Measurements from ENCODE around the gene HOXA4.
A peak's percentile ranks its signal among the peaks of the same experiment; 100 is the strongest.

HOXA4 gene

GRCh38 chr7:27167916-27168264, 37.3 kb upstream of the HOXA4 start:
- Histone ChIP-seq H3K9me3 (ENCODE audit: control insufficient read depth, insufficient read depth, low read depth, low read length) (no peaks in the 10 kb centered on the region), H3K4me3 (ENCODE audit: low read depth, low read length) (peak overlapping the region; percentile 59; the same call in 1 of the 2 replicates), H3K4me1 (ENCODE audit: control insufficient read depth, insufficient read depth, low read length) (peaks cover 32% of the 10 kb centered on the region), H3K27ac (ENCODE audit: low read depth, low read length) (no peak overlapping the region; the same call in 1 of the 2 replicates), H3K36me3 (ENCODE audit: control insufficient read depth, insufficient read depth, low read length) (no peaks in the 10 kb centered on the region; the same call in 1 of the 2 replicates), H3K27me3 (ENCODE audit: control insufficient read depth, insufficient read depth, low read length) (peaks cover 100% of the 10 kb centered on the region), H3K9ac (ENCODE audit: low read length) (peak overlapping the region; percentile 93)

- H3K27ac ChIP-seq (ENCODE audit: low read depth, low read length) = no peak overlapping the region; the same call in 1 of the 2 replicates
- peaks cover 26% of the 10 kb centered on the region for H3K4me1 ChIP-seq (ENCODE audit: control insufficient read depth, insufficient read depth, low read length)
- peak overlapping the region; percentile 59 for H3K4me3 ChIP-seq (ENCODE audit: low read depth, low read length)
- no peaks in the 10 kb centered on the region; the same call in 1 of the 2 replicates for H3K36me3 ChIP-seq (ENCODE audit: control insufficient read depth, insufficient read depth, low read length)
- no peaks in the 10 kb centered on the region for H3K9me3 ChIP-seq (ENCODE audit: control insufficient read depth, insufficient read depth, low read depth, low read length)
- peaks cover 100% of the 10 kb centered on the region for H3K27me3 ChIP-seq (ENCODE audit: control insufficient read depth, insufficient read depth, low read length)
- H3K9ac ChIP-seq (ENCODE audit: low read length) = peak overlapping the region; percentile 93
Observed at GRCh38 chr7:27166531-27167505, 36.3 kb upstream of the HOXA4 start.

- peak overlapping the region; percentile 59 for H3K4me3 ChIP-seq (ENCODE audit: low read depth, low read length)
- no peaks in the 10 kb centered on the region for H3K9me3 ChIP-seq (ENCODE audit: control insufficient read depth, insufficient read depth, low read depth, low read length)
- no peak overlapping the region for H3K27ac ChIP-seq (ENCODE audit: low read depth, low read length)
- peaks cover 23% of the 10 kb centered on the region for H3K4me1 ChIP-seq (ENCODE audit: control insufficient read depth, insufficient read depth, low read length)
- no peaks in the 10 kb centered on the region; the same call in 1 of the 2 replicates for H3K36me3 ChIP-seq (ENCODE audit: control insufficient read depth, insufficient read depth, low read length)
- H3K27me3 ChIP-seq (ENCODE audit: control insufficient read depth, insufficient read depth, low read length) = peaks cover 100% of the 10 kb centered on the region
- peak overlapping the region; percentile 93 for H3K9ac ChIP-seq (ENCODE audit: low read length)
Observed at GRCh38 chr7:27165996-27166530, 35.5 kb upstream of the HOXA4 start.

- Histone ChIP-seq H3K36me3 (ENCODE audit: control insufficient read depth, insufficient read depth, low read length) (no peaks in the 10 kb centered on the region; the same call in 1 of the 2 replicates), H3K9me3 (ENCODE audit: control insufficient read depth, insufficient read depth, low read depth, low read length) (no peaks in the 10 kb centered on the region), H3K4me3 (ENCODE audit: low read depth, low read length) (peak within 1 kb of the TSS; percentile 59), H3K27ac (ENCODE audit: low read depth, low read length) (no peak within 1 kb of the TSS; the same call in 1 of the 2 replicates), H3K9ac (ENCODE audit: low read length) (peak within 1 kb of the TSS; percentile 93), H3K4me1 (ENCODE audit: control insufficient read depth, insufficient read depth, low read length) (peaks cover 28% of the 10 kb centered on the region), H3K27me3 (ENCODE audit: control insufficient read depth, insufficient read depth, low read length) (peaks cover 100% of the 10 kb centered on the region)
Observed at GRCh38 chr7:27165089-27165995, 34.8 kb upstream of the HOXA4 start, which contains the start of gene HOXA9. HOXA9 (minus strand) TSS chr7:27165537; CDS start chr7:27165457, 80 bp downstream.

GRCh38 chr7:27164367-27165088, 34.0 kb upstream of the HOXA4 start:
- peak overlapping the region; percentile 93 for H3K9ac ChIP-seq (ENCODE audit: low read length)
- no peak overlapping the region; the same call in 1 of the 2 replicates for H3K27ac ChIP-seq (ENCODE audit: low read depth, low read length)
- H3K27me3 ChIP-seq (ENCODE audit: control insufficient read depth, insufficient read depth, low read length) = peaks cover 100% of the 10 kb centered on the region
- no peaks in the 10 kb centered on the region for H3K9me3 ChIP-seq (ENCODE audit: control insufficient read depth, insufficient read depth, low read depth, low read length)
- no peaks in the 10 kb centered on the region; the same call in 1 of the 2 replicates for H3K36me3 ChIP-seq (ENCODE audit: control insufficient read depth, insufficient read depth, low read length)
- H3K4me1 ChIP-seq (ENCODE audit: control insufficient read depth, insufficient read depth, low read length) = peaks cover 29% of the 10 kb centered on the region
- H3K4me3 ChIP-seq (ENCODE audit: low read depth, low read length) = peak overlapping the region; percentile 59

- H3K36me3 ChIP-seq (ENCODE audit: control insufficient read depth, insufficient read depth, low read length) = no peaks in the 10 kb centered on the region; the same call in 1 of the 2 replicates
- H3K4me1 ChIP-seq (ENCODE audit: control insufficient read depth, insufficient read depth, low read length) = peaks cover 29% of the 10 kb centered on the region
- peaks cover 100% of the 10 kb centered on the region for H3K27me3 ChIP-seq (ENCODE audit: control insufficient read depth, insufficient read depth, low read length)
- no peak overlapping the region; the same call in 1 of the 2 replicates for H3K27ac ChIP-seq (ENCODE audit: low read depth, low read length)
- H3K4me3 ChIP-seq (ENCODE audit: low read depth, low read length) = peak overlapping the region; percentile 59
- H3K9ac ChIP-seq (ENCODE audit: low read length) = peak overlapping the region; percentile 93
- no peaks in the 10 kb centered on the region for H3K9me3 ChIP-seq (ENCODE audit: control insufficient read depth, insufficient read depth, low read depth, low read length)
Observed at GRCh38 chr7:27164045-27164366, 33.4 kb upstream of the HOXA4 start.

- Histone ChIP-seq H3K4me3 (ENCODE audit: low read depth, low read length) (peak overlapping the region; percentile 59; the same call in 1 of the 2 replicates), H3K27ac (ENCODE audit: low read depth, low read length) (no peak overlapping the region; the same call in 1 of the 2 replicates), H3K27me3 (ENCODE audit: control insufficient read depth, insufficient read depth, low read length) (peaks cover 100% of the 10 kb centered on the region), H3K36me3 (ENCODE audit: control insufficient read depth, insufficient read depth, low read length) (no peaks in the 10 kb centered on the region; the same call in 1 of the 2 replicates), H3K9me3 (ENCODE audit: control insufficient read depth, insufficient read depth, low read depth, low read length) (no peaks in the 10 kb centered on the region), H3K9ac (ENCODE audit: low read length) (peak overlapping the region; percentile 93), H3K4me1 (ENCODE audit: control insufficient read depth, insufficient read depth, low read length) (peaks cover 29% of the 10 kb centered on the region)
Observed at GRCh38 chr7:27163288-27164044, 32.9 kb upstream of the HOXA4 start.

- H3K9ac ChIP-seq (ENCODE audit: low read length) = peak overlapping the region; percentile 93
- peak overlapping the region; percentile 59; the same call in 1 of the 2 replicates for H3K4me3 ChIP-seq (ENCODE audit: low read depth, low read length)
- no peaks in the 10 kb centered on the region; the same call in 1 of the 2 replicates for H3K36me3 ChIP-seq (ENCODE audit: control insufficient read depth, insufficient read depth, low read length)
- peaks cover 29% of the 10 kb centered on the region for H3K4me1 ChIP-seq (ENCODE audit: control insufficient read depth, insufficient read depth, low read length)
- H3K27ac ChIP-seq (ENCODE audit: low read depth, low read length) = no peak overlapping the region
- H3K27me3 ChIP-seq (ENCODE audit: control insufficient read depth, insufficient read depth, low read length) = peaks cover 100% of the 10 kb centered on the region
- H3K9me3 ChIP-seq (ENCODE audit: control insufficient read depth, insufficient read depth, low read depth, low read length) = no peaks in the 10 kb centered on the region
Observed at GRCh38 chr7:27162561-27163287, 32.2 kb upstream of the HOXA4 start.

Data from HUES6 (cell line).